Stomach (tissue), 9 donors: ENCODE measurements around the gene PLS3. TPM values are rescaled to one million over a fixed set of nuclear protein-coding genes. Genes with fewer than 3 reads are reported as not detected.

ENCODE experiments used
- DNase-seq, 2 donors: peaks; one replicate each; pipeline versions ENCODE4 v3.0.0 to v3.0.0-alpha.2; 2013 to 2019
- H3K27ac ChIP-seq, 5 donors: fragments of 200-600 bp in 4 of 5; sonication (generic) in 4 of 5; one replicate each; pipeline ENCODE4 v1.5.1; 2013 to 2019; ENCODE audit warnings: mild to moderate bottlenecking in 1 of 5, moderate library complexity in 1 of 5
- H3K27me3 ChIP-seq, 3 donors: fragments of 200-600 bp; sonication (generic); one replicate each; pipeline ENCODE4 v1.5.1; 2017 to 2019; ENCODE audit warnings: mixed run types in 1 of 3
- H3K36me3 ChIP-seq, 4 donors: fragments of 200-600 bp; sonication (generic); 1 replicate in 3 of 4; 2 replicates in 1 of 4; pipeline ENCODE4 v1.5.1; 2016 to 2019
- H3K4me1 ChIP-seq, 4 donors: fragments of 200-600 bp; sonication (generic); one replicate each; pipeline ENCODE4 v1.5.1; 2016 to 2019
- H3K4me3 ChIP-seq, 4 donors: fragments of 200-600 bp; sonication (generic) in 3 of 4; one replicate each; pipeline ENCODE4 v1.5.1; 2016 to 2019; ENCODE audit warnings: mild to moderate bottlenecking in 1 of 4
- H3K9me3 ChIP-seq, 4 donors: fragments of 200-600 bp; sonication (generic); one replicate each; pipeline ENCODE4 v1.5.1; 2016 to 2019
- EP300 ChIP-seq: sonication (generic); formaldehyde crosslinking; IDR thresholded peaks from one replicate; pipeline ENCODE4 v1.6.1; 2017; ENCODE audit warnings: antibody characterized with exemption
- POLR2A ChIP-seq, 4 donors: fragments of 450-650 bp; IDR thresholded peaks; one replicate each; pipeline ENCODE4 v1.6.1; 2016; ENCODE audit warnings: antibody characterized with exemption in 4 of 4, control low read depth in 2 of 4, mild to moderate bottlenecking in 1 of 4, moderate library complexity in 1 of 4
- POLR2AphosphoS5 ChIP-seq, 3 donors: sonication (generic); formaldehyde crosslinking; IDR thresholded peaks; one replicate each; pipeline ENCODE4 v1.6.1; 2016; ENCODE audit warnings: antibody characterized with exemption in 3 of 3
- WGBS, 5 donors: extraction: QIAGEN DNeasy Blood & Tissue Kit in 3 of 5; methylation state at CpG; one replicate each; pipeline versions ENCODE4 v1.1.5 to v1.1.7; 2013 to 2018; 5-methylcytosine and 5-hydroxymethylcytosine counted together
- intact Hi-C: fragments of 100-400 bp; cut with DNase I; formaldehyde crosslinking; loops from one replicate; pipeline ENCODE4 v1.15.1; 2023; ENCODE audit warnings: low total_unique reads
- polyA plus RNA-seq, 3 donors: library from polyadenylated mRNA; stranded (reverse); fragments of 200-250 nt; gene quantifications; one replicate each; pipeline ENCODE4 v1.2.3, GENCODE V29; 2013
- total RNA-seq, 5 donors: library from RNA; depleted of rRNA; stranded (reverse); fragments of >200 nt; gene quantifications; one replicate each; pipeline versions ENCODE4 v1.1.0 to v1.2.3, GENCODE V29; 2014 to 2016
- TF ChIP-seq, protein P1 (sequence below), 7 experiments: fragments of 450-650 bp in 4 of 7; fragments of 200-600 bp in 3 of 7; sonication (generic) in 3 of 7; IDR thresholded peaks; one replicate each; pipeline ENCODE4 v1.5.1; 2016 to 2019; ENCODE audit warnings: antibody characterized with exemption in 7 of 7, control low read depth in 2 of 7, mild to moderate bottlenecking in 1 of 7
- donor health status: healthy with polysubstance abuse.
- donor health status: Bipolar disorder and iron deficiency.
- donor health status: healthy.

The PLS3 gene
- total and polyA plus RNA-seq, 8 donors: 7.5 to 129 (median 41.6) TPM

DNA sequence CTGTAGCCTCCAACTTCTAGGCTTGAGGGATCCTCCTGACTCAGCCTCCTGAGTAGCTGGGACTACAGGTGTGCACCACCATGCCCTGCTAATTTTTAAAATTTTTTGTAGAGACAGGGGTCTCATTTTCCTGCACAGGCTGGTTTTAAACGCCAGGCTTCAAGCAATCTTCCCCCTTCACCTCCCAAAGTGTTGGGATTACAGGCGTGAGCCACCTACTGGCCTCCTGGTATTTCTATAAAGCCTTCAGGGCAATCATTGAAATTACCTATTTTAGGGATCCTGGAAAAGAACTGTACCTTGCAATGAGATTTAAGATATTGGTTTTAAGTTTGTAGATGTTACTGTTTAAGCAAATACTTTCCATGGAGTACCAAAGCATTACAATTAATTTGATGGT is 13.5 kb upstream of the PLS3 start:
- H3K4me3 ChIP-seq: no peak overlapping the region
- no peaks in the 10 kb centered on the region for H3K4me1 ChIP-seq
- DNase-seq: no peak
- H3K27me3 ChIP-seq: no peaks in the 10 kb centered on the region
- H3K9me3 ChIP-seq: no peaks in the 10 kb centered on the region
- H3K36me3 ChIP-seq: no peaks in the 10 kb centered on the region
- intact Hi-C loops: no loop called here
- TF ChIP-seq POLR2A (IDR thresholded peaks at IDR 0.05) (no peak), POLR2AphosphoS5 (IDR thresholded peaks at IDR 0.05) (no peak), EP300 (no peak)
- TF ChIP-seq, protein P1, sequence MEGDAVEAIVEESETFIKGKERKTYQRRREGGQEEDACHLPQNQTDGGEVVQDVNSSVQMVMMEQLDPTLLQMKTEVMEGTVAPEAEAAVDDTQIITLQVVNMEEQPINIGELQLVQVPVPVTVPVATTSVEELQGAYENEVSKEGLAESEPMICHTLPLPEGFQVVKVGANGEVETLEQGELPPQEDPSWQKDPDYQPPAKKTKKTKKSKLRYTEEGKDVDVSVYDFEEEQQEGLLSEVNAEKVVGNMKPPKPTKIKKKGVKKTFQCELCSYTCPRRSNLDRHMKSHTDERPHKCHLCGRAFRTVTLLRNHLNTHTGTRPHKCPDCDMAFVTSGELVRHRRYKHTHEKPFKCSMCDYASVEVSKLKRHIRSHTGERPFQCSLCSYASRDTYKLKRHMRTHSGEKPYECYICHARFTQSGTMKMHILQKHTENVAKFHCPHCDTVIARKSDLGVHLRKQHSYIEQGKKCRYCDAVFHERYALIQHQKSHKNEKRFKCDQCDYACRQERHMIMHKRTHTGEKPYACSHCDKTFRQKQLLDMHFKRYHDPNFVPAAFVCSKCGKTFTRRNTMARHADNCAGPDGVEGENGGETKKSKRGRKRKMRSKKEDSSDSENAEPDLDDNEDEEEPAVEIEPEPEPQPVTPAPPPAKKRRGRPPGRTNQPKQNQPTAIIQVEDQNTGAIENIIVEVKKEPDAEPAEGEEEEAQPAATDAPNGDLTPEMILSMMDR (IDR thresholded peaks at IDR 0.05): no peak
- 34 to 80% (median 69%) methylated on average over 2 of the region's 2 CpGs for WGBS, 5 donors
- no peak overlapping the region for H3K27ac ChIP-seq

GRCh38 chrX:115549008-115549407 is 12.0 kb upstream of the PLS3 start:
- DNase-seq: no peak
- WGBS, 5 donors: 47 to 77% (median 66%) methylated on average over 3 of the region's 3 CpGs
- Histone ChIP-seq H3K27ac (no peak overlapping the region), H3K27me3 (no peaks in the 10 kb centered on the region), H3K4me3 (no peak overlapping the region), H3K36me3 (no peaks in the 10 kb centered on the region), H3K9me3 (no peaks in the 10 kb centered on the region), H3K4me1 (no peaks in the 10 kb centered on the region)
- TF ChIP-seq POLR2A (IDR thresholded peaks at IDR 0.05) (no peak), POLR2AphosphoS5 (IDR thresholded peaks at IDR 0.05) (no peak), EP300 (no peak)
- TF ChIP-seq, protein P1 (IDR thresholded peaks at IDR 0.05): no peak
- intact Hi-C loops: no loop called here

DNA sequence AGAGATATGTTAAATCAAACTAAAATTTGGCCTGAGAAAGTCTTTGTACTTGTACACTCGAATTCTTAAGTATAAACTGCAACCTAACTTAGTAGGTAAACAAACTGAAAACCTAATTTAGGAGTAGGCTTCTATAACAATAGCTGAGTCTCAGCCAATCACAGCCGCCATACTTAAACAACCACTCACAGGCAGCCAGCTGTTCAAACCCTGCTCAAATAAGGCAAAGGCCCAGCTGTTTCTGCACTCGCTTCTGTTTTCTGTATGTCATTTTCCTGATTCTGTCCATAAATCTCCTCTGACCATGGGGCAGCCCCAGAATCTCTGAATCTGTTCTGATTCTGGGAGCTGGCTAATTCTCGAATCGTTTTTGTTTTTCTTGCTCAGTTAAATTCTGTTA is 7.8 kb upstream of the PLS3 start:
- no peak for DNase-seq
- peaks cover 0 to 8% (median 0%) of the 10 kb centered on the region in 3 donors for H3K27me3 ChIP-seq

DNA sequence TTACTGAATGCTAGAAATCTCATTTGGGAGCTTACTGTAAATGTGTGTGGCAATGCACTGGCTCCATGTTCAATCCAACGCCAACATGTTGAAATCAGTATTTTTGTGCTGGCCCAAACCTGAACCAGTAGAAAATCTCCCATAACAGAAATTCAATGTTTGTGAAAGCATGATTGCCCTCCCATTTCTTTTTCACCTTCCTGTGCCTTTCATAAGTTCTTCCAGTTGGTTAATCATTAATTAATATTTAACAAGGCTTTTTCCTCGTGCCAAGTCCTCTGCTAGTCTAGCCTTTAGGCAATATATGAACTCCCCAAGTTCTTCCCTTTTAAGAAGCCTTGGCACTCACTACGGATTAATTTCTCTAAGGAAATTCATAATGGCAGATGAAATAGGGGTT is 1.3 kb upstream of the PLS3 start:
- Histone ChIP-seq H3K4me1 (peaks cover 0 to 15% (median 11%) of the 10 kb centered on the region in 4 donors), H3K27me3 (peaks cover 0 to 41% (median 5%) of the 10 kb centered on the region in 3 donors), H3K4me3 (no peak overlapping the region), H3K36me3 (no peaks in the 10 kb centered on the region), H3K9me3 (no peaks in the 10 kb centered on the region), H3K27ac (peak overlapping the region in 4 of 5 donors; percentile 87 to 92 (median 90))
- WGBS, 5 donors: 26 to 46% (median 41%) methylated on average over 3 of the region's 3 CpGs
- intact Hi-C loops: no loop called here
- peak in 1 of 2 donors; percentile 30 for DNase-seq
- TF ChIP-seq POLR2AphosphoS5 (IDR thresholded peaks at IDR 0.05): no peak
- TF ChIP-seq EP300: no peak
- TF ChIP-seq POLR2A (IDR thresholded peaks at IDR 0.05): no peak
- TF ChIP-seq, protein P1 (IDR thresholded peaks at IDR 0.05): no peak

More for the DNA sequence above, 7.8 kb upstream of the PLS3 start:
- no peaks in the 10 kb centered on the region for H3K4me1 ChIP-seq
- no peaks in the 10 kb centered on the region for H3K9me3 ChIP-seq
- no peak overlapping the region for H3K27ac ChIP-seq
- H3K4me3 ChIP-seq: no peak overlapping the region
- no peak for TF ChIP-seq EP300
- TF ChIP-seq, protein P1 (IDR thresholded peaks at IDR 0.05): no peak
- no peak for TF ChIP-seq POLR2AphosphoS5 (IDR thresholded peaks at IDR 0.05)
- no peak for TF ChIP-seq POLR2A (IDR thresholded peaks at IDR 0.05)
- 55 to 86% (median 66%) methylated on average over 5 of the region's 5 CpGs for WGBS, 5 donors
- intact Hi-C loops: no loop called here
- H3K36me3 ChIP-seq: no peaks in the 10 kb centered on the region
